Aorta (tissue), 5 donors: ENCODE results near the gene HDHD2. TPM values are rescaled to one million over a fixed set of nuclear protein-coding genes. Genes with fewer than 3 reads are reported as not detected.

Source experiments
- ATAC-seq: fragments of 200-7000 bp; cut with Tn5 transposase; one replicate; pipeline ENCODE4 v1.9.1; 2022; ENCODE audit warnings: moderate library complexity; ENCODE audit not compliant: low FRiP score
- DNase-seq, 2 donors: peaks; one replicate each; pipeline ENCODE4 v3.0.0-alpha.2; 2020
- H3K27ac ChIP-seq, 2 donors: one replicate each; pipeline ENCODE4 v1.5.1; 2013; ENCODE audit warnings: low read length in 2 of 2, mild to moderate bottlenecking in 2 of 2, moderate library complexity in 2 of 2, control low read depth in 1 of 2, inconsistent platforms in 1 of 2, low read depth in 1 of 2
- H3K27me3 ChIP-seq, 2 donors: one replicate each; pipeline ENCODE4 v1.6.1; 2013; ENCODE audit warnings: control low read depth in 1 of 2, low read length in 1 of 2, mild to moderate bottlenecking in 1 of 2, moderate library complexity in 1 of 2; ENCODE audit not compliant: insufficient read depth in 2 of 2, control insufficient read depth in 1 of 2
- H3K36me3 ChIP-seq, 2 donors: one replicate each; pipeline ENCODE4 v1.6.1; 2013; ENCODE audit warnings: control low read depth in 1 of 2, low read length in 1 of 2, mild to moderate bottlenecking in 1 of 2; ENCODE audit not compliant: insufficient read depth in 2 of 2, control insufficient read depth in 1 of 2
- H3K4me1 ChIP-seq, 2 donors: one replicate each; pipeline ENCODE4 v1.6.1; 2013; ENCODE audit warnings: low read length in 2 of 2, control low read depth in 1 of 2, mild to moderate bottlenecking in 1 of 2, moderate library complexity in 1 of 2; ENCODE audit not compliant: insufficient read depth in 2 of 2, control insufficient read depth in 1 of 2
- H3K4me3 ChIP-seq, 2 donors: one replicate each; pipeline ENCODE4 v1.5.1; 2013; ENCODE audit warnings: low read length in 2 of 2, control low read depth in 1 of 2, mild to moderate bottlenecking in 1 of 2
- H3K9me3 ChIP-seq: one replicate; pipeline ENCODE4 v1.6.1; 2013; ENCODE audit warnings: mild to moderate bottlenecking, low read length; ENCODE audit not compliant: control insufficient read depth
- WGBS, 2 donors: extraction: QIAGEN DNeasy Blood & Tissue Kit; methylation state at CpG; one replicate each; pipeline ENCODE4 v1.1.7; 2013; 5-methylcytosine and 5-hydroxymethylcytosine counted together
- intact Hi-C, 2 donors: fragments of 100-400 bp; cut with DNase I; formaldehyde crosslinking; loops; one replicate each; pipeline versions ENCODE4 v1.14.2 to v1.15.0; 2022
- polyA plus RNA-seq, 2 donors: library from polyadenylated mRNA; stranded (reverse); fragments of 200-250 nt; gene quantifications; one replicate each; pipeline ENCODE4 v1.2.3, GENCODE V29; 2013
- total RNA-seq, 2 donors: library from RNA; stranded (reverse); fragmentation: NEBNext Ultra II Directional; extraction: Animal tissue kit (Norgen Biotek cat#: 25700); gene quantifications; one replicate each; pipeline ENCODE4 v1.2.1, GENCODE V29; 2021
- donor health status: healthy with polysubstance abuse.
- donor health status: Bipolar disorder and iron deficiency.
- donor health status: DM: no; HTN: no; CAD: no.
- donor health status: DM: no; HTN: no; CAD: no.
- donor health status: DM: yes; HTN: yes; CAD: no.

The HDHD2 gene
- total and polyA plus RNA-seq, 4 donors, result 19.2 to 34.1 (median 28.1) TPM

GRCh38 chr18:47100212-47100831 lies 50.0 kb downstream of the HDHD2 start:
- Histone ChIP-seq H3K9me3 (no peaks in the 10 kb centered on the region), H3K36me3 (peaks cover 0 to 5% of the 10 kb centered on the region in 2 donors), H3K4me3 (no peak overlapping the region), H3K27me3 (no peaks in the 10 kb centered on the region), H3K27ac (no peak overlapping the region), H3K4me1 (no peaks in the 10 kb centered on the region)
- no peak for ATAC-seq
- WGBS, 2 donors, result 18 to 19% methylated on average over 12 of the region's 12 CpGs
- intact Hi-C loops, result loop anchor here (2.0 to 5.0 kb wide), 2 partner anchors 104 to 647 kb away; no protein-coding TSS in a partner anchor
- no peak for DNase-seq

DNA sequence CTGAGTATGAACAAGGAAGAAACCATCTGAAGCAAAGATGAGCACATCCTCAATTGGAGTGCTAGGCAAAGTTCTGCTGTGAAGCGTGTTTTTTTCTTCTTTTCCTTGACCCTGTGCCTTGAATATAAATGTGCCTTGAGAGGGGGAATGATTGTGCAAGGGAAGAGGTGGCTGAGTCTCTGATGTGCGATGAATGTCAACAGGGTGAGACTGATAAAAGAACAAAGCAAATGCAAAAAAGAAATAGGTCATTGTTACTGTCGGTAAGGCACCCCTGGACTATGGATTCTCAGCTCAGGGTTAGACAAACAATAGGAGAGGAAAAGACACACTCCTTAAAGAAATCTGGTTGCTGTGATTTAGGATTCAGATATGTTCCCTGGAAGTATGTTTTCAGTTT lies 54.5 kb downstream of the HDHD2 start:
- Histone ChIP-seq H3K4me1 (no peaks in the 10 kb centered on the region), H3K36me3 (no peaks in the 10 kb centered on the region), H3K27me3 (no peaks in the 10 kb centered on the region), H3K4me3 (no peak overlapping the region), H3K9me3 (no peaks in the 10 kb centered on the region), H3K27ac (no peak overlapping the region)
- intact Hi-C loops, result no loop called here
- WGBS, 2 donors, result 77 to 87% methylated on average over 3 of the region's 3 CpGs
- ATAC-seq (no peak), DNase-seq (no peak)

- intact Hi-C loops, result no loop called here
- 83 to 87% methylated on average over 5 of the region's 5 CpGs for WGBS, 2 donors
- H3K36me3 ChIP-seq, result no peaks in the 10 kb centered on the region
- ATAC-seq, result no peak
- no peak overlapping the region for H3K27ac ChIP-seq
- no peak overlapping the region for H3K4me3 ChIP-seq
- no peaks in the 10 kb centered on the region for H3K9me3 ChIP-seq
- H3K27me3 ChIP-seq, result no peaks in the 10 kb centered on the region
- no peak for DNase-seq
- H3K4me1 ChIP-seq, result no peaks in the 10 kb centered on the region
Measured at GRCh38 chr18:47087676-47088075, 62.6 kb downstream of the HDHD2 start.

- Histone ChIP-seq H3K36me3 (no peaks in the 10 kb centered on the region), H3K4me3 (no peak overlapping the region), H3K4me1 (no peaks in the 10 kb centered on the region), H3K9me3 (no peaks in the 10 kb centered on the region), H3K27me3 (no peaks in the 10 kb centered on the region), H3K27ac (no peak overlapping the region)
- WGBS, 2 donors, result 83 to 84% methylated on average over 2 of the region's 2 CpGs
- DNase-seq (no peak), ATAC-seq (no peak)
- intact Hi-C loops, result no loop called here
Measured at GRCh38 chr18:47081578-47081977, 68.7 kb downstream of the HDHD2 start.

DNA sequence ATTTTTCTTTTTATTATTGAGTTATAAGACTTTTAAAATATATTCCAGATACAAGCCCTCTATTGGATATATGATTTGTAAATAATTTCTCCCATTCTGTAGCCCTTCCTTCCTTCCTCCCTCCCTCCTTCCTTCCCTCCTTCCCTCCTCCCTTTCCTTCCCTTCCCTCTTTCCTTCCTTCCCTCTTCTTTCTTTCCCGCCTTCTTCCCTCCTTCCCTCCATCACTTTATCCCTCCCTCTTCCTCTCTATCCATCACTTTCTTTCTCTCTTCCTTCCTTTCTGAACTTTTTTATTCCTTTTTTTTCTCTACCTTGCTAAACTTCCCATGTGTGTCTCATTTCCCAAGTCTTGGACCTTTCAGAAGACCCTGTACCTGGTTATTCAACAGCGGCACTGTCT lies 69.4 kb downstream of the HDHD2 start:
- 93 to 95% methylated on average over 2 of the region's 2 CpGs for WGBS, 2 donors
- no peak overlapping the region for H3K27ac ChIP-seq
- intact Hi-C loops, result no loop called here
- no peaks in the 10 kb centered on the region for H3K36me3 ChIP-seq
- ATAC-seq, result no peak
- no peak overlapping the region for H3K4me3 ChIP-seq
- H3K27me3 ChIP-seq, result no peaks in the 10 kb centered on the region
- DNase-seq, result no peak
- H3K9me3 ChIP-seq, result no peaks in the 10 kb centered on the region
- H3K4me1 ChIP-seq, result no peaks in the 10 kb centered on the region

- no peaks in the 10 kb centered on the region for H3K9me3 ChIP-seq
Measured at GRCh38 chr18:47077111-47077510, 73.2 kb downstream of the HDHD2 start.

DNA sequence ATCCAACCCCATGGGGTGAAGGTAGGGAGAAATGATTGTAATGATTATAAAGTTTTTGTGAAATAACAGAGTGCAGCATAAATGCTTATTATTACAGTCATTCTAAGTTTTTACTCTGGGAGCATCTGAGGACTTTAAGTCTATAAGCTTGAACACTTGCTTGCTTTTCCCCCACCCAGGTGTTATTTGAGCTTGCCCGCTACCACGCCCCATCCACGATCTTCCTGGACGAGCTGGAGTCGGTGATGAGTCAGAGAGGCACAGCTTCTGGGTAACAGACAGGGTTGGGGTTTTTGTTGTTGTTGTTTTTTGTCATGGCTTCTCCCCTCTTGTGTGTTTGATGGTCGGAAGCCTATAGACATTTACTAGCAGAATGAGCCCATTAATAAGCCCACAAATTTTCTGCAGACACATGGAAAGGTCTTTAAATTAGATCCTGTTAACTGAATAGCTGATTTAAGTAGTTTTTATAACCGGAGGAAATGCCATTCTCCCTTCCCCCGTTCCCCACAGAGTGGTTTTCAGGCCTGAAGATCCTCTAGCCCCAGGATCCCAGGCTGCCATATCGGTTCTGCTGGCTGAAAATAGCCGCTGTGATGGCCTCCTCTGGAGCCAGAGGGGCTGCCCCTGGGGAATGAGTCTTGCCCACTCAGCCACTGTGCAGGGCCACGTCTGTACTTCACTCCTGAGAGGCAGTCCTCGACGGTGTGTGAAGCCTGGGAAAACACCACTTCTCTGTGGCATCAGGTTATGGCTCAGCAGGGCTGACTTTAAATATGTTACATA lies 75.0 kb downstream of the HDHD2 start:
- no peak for ATAC-seq
- H3K4me1 ChIP-seq, result no peaks in the 10 kb centered on the region
- H3K27ac ChIP-seq, result no peak overlapping the region
- intact Hi-C loops, result no loop called here
- no peaks in the 10 kb centered on the region for H3K9me3 ChIP-seq
- H3K27me3 ChIP-seq, result no peaks in the 10 kb centered on the region
- H3K4me3 ChIP-seq, result no peak overlapping the region
- 19 to 33% methylated on average over 13 of the region's 13 CpGs for WGBS, 2 donors
- no peaks in the 10 kb centered on the region for H3K36me3 ChIP-seq
- DNase-seq, result no peak

More at GRCh38 chr18:47077111-47077510, 73.2 kb downstream of the HDHD2 start:
- H3K36me3 ChIP-seq, result no peaks in the 10 kb centered on the region
- intact Hi-C loops, result no loop called here
- no peak for DNase-seq
- H3K27ac ChIP-seq, result no peak overlapping the region
- no peak for ATAC-seq
- no peaks in the 10 kb centered on the region for H3K27me3 ChIP-seq
- 70% methylated on average over 7 of the region's 7 CpGs for WGBS, 2 donors
- H3K4me3 ChIP-seq, result no peak overlapping the region
- no peaks in the 10 kb centered on the region for H3K4me1 ChIP-seq

- no peaks in the 10 kb centered on the region for H3K36me3 ChIP-seq
- 64 to 65% methylated on average over 3 of the region's 3 CpGs for WGBS, 2 donors
- no peaks in the 10 kb centered on the region for H3K27me3 ChIP-seq
- DNase-seq (no peak), ATAC-seq (no peak)
- H3K4me3 ChIP-seq, result no peak overlapping the region
- H3K4me1 ChIP-seq, result no peaks in the 10 kb centered on the region
- H3K27ac ChIP-seq, result no peak overlapping the region
- intact Hi-C loops, result no loop called here
- H3K9me3 ChIP-seq, result peaks cover 4% of the 10 kb centered on the region
Measured at GRCh38 chr18:47067648-47068047, 82.7 kb downstream of the HDHD2 start.

GRCh38 chr18:47063096-47063495 lies 87.2 kb downstream of the HDHD2 start:
- ATAC-seq, result no peak
- intact Hi-C loops, result no loop called here
- Histone ChIP-seq H3K9me3 (peaks cover 4% of the 10 kb centered on the region), H3K27me3 (no peaks in the 10 kb centered on the region), H3K4me3 (no peak overlapping the region), H3K4me1 (no peaks in the 10 kb centered on the region), H3K27ac (no peak overlapping the region), H3K36me3 (no peaks in the 10 kb centered on the region)
- DNase-seq, result no peak
- 88 to 93% methylated on average over 8 of the region's 8 CpGs for WGBS, 2 donors
